CD4-positive, alpha-beta T cell treated with Interleukin-12 subunit alpha and Interleukin-12 subunit beta, for 1 hour (primary cell): Measurements from ENCODE around the gene CD244.

ENCODE experiments used
- DNase-seq: peaks from one replicate; pipeline ENCODE4 v3.0.0-alpha.2; 2020

The CD244 gene

GRCh38 chr1:160844447-160845232, 18.0 kb downstream of the CD244 start:
- DNase-seq: no peak

DNA sequence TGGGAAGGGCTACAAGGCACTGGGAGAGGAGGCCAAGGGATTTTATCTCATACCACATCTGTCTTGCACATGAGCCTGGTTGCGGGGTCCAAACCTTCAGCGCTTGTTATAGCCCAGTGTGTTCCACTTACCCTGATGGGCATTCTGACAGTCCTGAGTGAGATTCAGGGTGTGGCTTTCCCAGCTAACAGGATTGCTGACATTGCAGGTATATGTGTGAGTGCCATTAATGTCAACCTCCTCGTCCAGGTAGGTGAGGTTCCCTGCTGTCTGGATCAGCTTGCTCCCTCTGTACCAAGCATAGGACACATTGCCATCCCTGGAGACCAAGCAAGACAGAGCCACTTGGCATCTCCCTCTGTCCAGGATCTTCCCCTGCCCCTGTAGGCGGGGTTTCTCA, 21.6 kb downstream of the CD244 start:
- DNase-seq: no peak

GRCh38 chr1:160839746-160840145, 22.9 kb downstream of the CD244 start:
- no peak for DNase-seq

DNA sequence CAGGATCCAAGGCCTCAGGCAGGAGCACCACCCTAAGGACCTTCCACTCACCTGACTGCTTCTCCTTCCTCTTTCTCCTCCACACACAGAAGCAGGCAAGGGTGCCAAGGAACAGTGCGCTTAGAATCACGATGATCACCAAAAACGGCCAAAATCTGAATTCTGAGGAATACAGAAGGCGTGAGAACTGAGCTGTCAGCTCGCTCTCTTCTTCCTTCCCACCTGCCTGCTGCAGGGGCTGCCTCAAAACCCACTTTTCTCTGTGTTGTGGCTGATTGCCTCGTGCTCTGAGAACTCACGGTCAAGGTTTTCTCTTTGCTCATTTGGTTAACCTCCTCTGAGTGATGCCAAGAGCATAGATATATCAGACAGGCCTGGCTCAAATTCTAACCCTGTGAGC, 23.8 kb downstream of the CD244 start:
- DNase-seq: no peak

DNA sequence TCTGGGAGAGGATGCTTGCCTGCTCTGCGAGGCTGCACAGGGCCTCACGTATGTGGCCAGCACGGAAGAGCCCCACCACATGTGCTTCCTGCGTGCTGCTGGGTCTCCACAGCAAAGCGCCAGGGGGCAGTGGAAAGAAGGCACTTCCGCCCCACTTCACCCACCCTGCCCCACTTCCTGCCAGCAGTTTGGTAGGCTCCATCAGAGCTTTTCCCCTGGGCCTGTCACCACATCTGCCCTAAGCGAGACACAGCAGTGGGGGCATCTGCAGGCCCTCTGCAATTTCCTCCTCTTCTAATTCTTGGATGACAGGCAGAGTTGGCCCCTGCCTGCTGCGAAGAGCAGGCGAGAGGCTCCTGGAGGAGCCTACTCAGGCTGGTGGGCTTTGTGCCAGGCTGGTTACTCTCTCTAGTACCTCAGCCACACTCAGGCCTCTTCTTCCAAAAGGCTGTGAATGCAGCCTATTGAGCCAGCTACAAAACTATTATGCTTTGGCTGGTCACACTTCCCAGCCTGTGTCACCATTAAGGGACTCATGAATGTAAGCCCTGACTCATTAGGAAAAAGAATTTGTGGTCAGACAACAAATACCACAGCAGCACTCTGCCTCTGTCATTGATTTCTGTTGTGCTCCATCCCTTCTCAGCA, 25.0 kb downstream of the CD244 start:
- peak; percentile 87 for DNase-seq

GRCh38 chr1:160836981-160837557, 25.6 kb downstream of the CD244 start:
- DNase-seq: no peak

DNA sequence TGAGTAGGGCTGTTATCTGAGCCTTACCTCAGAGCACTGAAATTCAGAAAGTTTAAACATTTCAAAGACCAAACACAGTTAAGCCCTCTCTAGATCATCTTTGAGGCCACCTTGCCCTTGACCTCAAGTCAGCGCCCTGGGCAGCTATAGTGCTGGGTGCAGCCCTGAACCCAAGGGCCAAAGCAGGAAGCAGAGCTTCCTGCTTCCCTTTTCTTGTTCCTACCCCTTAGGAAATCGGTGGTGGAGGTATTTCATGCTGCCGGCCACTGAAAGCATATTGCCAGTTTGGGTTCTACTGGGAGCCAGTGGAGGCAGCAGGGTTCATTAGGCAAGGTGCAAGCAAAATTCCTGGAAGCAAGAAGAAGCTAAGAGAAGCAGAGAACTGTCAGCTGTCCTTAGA, 26.1 kb downstream of the CD244 start:
- no peak for DNase-seq

DNA sequence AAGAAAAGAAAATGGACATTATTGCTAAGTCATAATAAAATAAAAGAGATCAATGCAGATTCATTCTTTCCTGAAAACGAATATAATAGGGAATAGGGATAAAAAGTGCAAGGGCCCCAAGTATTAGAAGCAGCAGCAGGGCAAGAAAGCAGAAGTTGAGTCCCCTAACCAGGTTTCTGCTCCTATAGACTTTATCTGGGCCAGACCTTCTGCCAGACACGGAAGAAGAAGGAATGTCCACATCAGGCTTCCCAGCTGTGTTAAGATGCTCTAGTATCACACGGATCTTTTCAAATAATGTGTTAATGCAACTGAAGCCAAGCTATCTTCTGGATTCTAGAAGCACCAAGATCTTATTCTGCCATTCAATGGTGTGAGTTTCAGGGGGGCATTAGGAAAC, 26.9 kb downstream of the CD244 start:
- no peak for DNase-seq

GRCh38 chr1:160834945-160835565, 27.6 kb downstream of the CD244 start:
- peak; percentile 59 for DNase-seq

GRCh38 chr1:160830321-160831153, 32.1 kb downstream of the CD244 start:
- DNase-seq: peak; percentile 72

GRCh38 chr1:160829766-160830165, 32.9 kb downstream of the CD244 start:
- DNase-seq: no peak

GRCh38 chr1:160827418-160827817, 35.3 kb downstream of the CD244 start:
- DNase-seq: no peak

- no peak for DNase-seq
Observed at GRCh38 chr1:160826546-160826945, 36.1 kb downstream of the CD244 start.

- no peak for DNase-seq
Observed at GRCh38 chr1:160823296-160823695, 39.4 kb downstream of the CD244 start.

- DNase-seq: no peak
Observed at GRCh38 chr1:160821627-160822026, 41.1 kb downstream of the CD244 start.

DNA sequence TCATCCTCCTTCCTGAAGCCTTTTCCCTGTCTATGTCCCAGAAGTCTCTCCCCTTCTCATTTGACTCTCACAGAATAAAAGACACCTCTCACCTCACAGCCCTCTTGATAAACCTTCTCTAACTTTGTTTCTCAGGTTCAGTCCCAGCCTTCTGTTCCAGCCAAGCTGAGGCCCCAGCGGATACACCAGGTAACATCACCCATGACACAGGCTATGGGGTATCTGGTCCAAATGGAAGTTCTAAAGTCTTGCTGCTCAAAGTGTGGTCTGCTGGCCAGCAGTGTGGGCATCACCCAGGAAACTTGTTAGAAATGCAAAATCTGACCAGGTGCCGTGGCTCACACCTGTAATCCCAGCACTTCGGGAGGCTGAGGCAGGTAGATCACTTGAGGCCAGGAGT, 43.5 kb downstream of the CD244 start:
- DNase-seq: no peak

DNA sequence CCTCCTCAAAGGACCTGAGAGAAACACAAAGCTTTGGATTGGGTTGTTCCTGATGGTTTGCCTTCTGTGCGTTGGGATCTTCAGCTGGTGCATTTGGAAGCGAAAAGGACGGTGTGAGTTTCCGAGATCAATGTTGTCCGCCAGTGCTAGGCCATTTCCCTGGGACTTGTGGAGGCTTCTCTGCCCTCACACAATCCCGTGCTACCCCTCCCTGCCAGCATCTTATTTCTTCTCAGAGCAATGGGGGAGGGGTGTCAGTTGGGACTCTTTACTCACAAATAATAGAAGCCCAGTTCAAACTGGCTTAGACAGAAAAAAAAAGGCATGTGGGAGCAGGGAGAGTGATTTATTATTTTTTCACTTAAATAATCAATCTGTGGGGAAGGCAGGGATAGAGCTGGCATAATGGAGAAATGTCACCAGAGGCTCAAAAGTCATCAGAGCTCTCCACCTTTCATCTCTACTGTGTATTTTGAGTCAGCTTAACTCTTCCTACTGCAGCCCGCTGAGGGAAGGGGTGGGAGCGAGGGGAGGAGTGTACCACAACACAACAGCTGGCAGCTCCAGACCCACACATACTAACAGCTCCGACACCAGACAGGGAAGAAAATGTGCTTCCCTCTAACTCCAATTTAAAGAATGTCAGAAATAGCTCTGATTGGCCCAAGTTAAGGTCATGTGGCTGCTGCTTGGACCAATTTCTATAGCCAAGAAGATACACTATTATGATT, 44.3 kb downstream of the CD244 start:
- DNase-seq: no peak

DNA sequence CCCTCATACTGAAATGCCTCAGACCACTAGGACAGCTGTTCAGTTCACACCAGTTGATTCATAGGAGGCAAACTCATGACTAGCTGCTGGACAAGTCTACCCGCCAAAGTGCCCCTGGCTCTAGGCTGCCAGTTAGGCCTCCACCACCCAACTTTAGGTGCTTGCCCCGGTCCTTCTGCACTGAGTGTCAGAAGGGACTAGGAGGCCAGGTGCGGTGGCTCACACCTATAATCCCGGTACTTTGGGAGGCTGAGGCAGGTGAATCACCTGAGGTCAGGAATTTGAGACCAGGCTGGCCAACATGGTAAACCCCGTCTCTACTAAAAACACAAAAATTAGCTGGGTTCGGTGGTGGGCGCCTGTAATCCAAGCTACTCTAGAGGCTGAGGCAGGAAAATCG, 47.8 kb downstream of the CD244 start:
- no peak for DNase-seq

GRCh38 chr1:160814316-160814715, 48.4 kb downstream of the CD244 start:
- no peak for DNase-seq

DNA sequence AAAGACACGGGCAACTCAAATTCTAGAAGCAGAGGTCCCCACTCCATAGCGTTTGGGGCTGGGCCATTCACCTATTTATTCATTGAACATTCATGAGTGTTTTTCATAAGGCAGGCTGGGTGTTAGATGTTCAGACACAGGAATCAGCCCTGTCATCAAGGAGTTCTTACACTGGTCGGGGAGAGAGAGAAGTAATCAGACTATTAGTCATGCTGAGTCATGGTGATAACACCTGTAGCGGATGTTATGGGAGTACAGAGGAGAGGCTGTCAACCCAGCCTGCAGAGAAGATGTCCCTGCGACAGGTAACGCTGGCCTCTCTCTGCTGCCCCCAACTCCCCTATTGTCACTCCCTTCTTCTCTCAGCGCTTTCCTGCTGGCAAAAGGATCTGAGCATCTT, 49.5 kb downstream of the CD244 start:
- DNase-seq: no peak

GRCh38 chr1:160811147-160811546, 51.5 kb downstream of the CD244 start:
- DNase-seq: no peak

- no peak for DNase-seq
Observed at GRCh38 chr1:160810486-160810885, 52.2 kb downstream of the CD244 start.
